Measurements from ENCODE around the gene TANGO6.

DNA sequence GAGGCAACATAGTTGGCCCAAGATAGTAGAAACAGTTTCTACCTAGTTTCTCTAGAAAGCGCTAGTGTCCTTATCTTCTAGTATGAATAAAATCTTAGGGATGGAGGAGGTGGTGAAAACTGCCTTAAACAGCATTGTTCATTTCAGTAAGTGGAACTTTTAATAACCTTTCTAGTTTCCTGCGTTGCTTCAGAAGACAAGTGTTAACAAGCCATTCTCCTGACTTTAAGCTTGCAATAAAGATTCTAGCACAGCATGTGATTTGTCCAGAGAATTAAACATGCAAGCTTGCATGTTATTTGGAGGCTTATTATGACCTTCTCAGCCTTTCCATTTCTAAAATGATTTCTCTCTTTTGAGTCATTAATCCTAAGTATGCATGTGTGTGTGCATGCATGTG lies 72.3 kb downstream of the TANGO6 start:
- TF ChIP-seq POLR2A (IDR thresholded peaks at IDR 0.05; ENCODE audit: low read length) (no peak), GATA1 (IDR thresholded peaks at IDR 0.05; ENCODE audit: low read depth, low read length) (no peak)
